ENCODE results near the gene LYRM4.

LYRM4 gene

DNA sequence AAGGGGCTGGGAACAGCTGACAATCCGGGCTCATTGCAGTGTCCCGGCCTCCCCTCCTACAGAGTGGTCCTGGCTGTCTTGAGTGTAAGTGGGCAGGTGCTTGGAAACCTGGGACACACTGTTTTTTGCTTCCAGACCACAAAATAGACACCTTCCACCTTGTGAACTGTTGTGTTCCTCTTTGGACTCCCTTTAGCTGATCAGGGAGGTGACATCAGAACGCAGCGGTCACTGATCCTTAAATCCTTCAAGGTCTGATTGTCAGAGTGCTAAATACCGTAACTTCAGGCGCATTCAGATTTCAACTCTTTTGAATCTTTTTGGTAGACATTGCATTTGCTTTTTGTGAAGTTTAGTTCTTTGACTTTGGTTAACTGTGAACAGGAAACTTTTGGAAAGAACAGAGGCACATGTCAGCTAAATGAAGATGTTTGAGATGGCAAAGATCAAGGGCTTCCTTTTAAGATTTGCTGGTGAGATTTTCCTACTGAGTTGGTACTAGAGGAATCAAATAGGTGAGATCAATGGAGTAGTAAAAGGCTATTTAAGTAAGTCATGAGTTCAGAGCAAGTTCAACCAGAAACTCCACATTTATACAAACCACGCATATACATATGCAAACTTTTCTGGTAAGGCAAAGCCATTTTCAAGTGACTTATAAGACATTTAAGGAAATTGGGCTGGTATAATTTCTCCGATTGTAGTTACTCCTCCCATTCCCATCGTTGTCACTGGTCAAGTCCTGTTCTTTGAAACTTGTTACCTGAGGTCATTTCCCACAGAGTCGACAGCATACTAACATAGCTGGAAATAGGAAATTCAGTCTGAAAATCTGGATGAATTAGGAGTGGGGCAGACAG lies 169.3 kb downstream of the LYRM4 start:
- DNase-seq: no peak

DNA sequence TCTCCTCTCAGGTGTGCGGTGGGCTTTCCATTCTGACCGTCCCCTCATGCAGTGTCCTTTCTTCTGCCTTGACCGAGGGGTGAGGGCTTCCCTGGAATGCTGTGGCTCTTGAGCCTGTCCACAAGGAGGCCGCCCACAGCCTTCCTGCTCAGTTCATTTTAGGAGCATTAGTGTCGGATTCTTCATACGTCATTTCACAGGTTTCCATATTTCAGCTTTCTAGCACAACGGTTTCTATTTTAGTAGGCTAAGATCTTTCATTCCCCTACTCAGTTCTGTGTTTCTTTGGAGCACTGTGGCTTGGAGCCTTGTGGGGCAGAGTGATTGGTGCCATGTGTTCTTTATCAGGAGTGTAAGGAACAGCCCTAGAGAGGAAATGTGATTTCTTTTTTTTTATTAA lies 170.1 kb downstream of the LYRM4 start:
- no peak for DNase-seq

DNA sequence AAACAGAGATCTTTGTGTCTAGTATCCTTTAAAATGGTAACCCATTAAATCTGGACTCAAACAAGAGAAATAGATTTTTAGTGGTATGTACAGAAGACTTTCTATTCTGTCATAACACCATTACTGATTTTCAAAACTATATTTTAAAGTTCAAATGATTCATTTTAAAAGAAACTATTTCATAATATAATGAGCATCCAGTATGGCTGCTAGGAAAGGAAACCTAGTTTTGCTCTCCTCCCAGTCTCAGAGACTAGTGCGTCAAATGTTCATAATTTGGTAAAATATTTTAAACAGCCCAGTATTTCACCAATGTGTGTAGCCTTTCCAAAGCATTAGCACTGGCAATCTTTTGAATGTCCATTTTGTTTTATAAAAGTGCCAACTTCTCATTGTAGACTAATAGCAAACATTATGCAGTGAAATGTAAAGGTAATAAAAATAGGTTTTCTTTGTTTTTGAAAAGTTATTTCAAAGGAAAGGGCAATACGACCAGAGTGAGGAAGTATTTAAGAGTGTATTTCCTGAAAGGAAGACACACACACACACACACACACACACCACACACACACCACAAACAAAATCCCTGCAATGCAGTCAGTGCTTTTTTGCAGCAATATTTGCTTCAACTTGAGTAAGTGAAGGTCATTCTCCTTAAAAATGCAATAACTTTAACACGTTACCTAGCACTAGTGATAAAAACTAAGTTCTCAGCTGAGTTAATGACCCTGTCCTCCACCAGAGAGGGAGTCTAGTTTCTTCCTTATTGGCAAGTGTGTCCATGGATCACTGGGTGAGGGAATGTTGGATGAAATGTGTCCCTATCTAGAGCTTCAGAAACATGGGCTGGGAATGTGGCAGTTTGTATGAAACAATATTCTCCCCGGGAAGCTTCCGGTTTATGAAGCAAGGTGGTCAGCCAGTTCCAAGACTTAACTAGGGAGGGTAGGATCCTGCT lies 171.0 kb downstream of the LYRM4 start:
- DNase-seq: no peak

DNA sequence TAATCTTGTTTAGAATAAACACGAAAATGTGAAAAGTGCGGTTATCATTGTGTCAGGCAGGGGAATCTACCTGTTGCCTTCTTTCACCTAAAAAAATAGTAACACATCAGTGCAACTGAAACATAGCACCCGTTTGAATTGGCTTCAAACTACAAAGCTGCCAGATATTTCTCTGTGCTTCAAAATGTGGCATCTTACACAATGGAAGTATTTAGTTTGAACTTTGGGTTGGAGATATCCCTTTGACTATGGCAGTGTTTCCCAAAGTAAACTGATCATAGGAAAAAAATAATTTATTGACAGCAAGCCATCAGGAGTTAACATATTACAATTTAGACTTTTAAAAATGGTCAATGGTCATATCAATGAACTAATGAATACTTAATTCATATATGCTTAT lies 172.0 kb downstream of the LYRM4 start:
- DNase-seq: no peak

DNA sequence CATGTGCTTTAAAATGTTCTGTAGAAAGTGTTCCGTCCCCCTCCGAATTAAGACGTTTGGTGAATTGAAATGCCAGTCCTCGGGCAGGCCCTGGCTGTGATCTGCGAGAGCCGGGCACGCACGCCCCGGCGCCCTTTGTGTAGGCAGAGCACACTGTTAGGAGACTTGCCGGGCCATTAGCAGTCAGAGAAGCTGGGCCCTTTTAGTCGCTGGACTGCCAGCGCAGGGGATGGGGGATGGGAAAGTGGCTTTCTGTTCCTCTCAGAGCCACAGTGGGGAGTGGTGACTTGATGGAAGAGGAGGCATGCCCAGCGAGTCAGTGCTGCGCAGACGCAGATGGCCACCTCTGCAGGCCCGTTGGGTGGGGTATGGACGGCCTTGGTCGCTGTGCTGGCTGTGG lies 173.4 kb downstream of the LYRM4 start:
- no peak for DNase-seq

DNA sequence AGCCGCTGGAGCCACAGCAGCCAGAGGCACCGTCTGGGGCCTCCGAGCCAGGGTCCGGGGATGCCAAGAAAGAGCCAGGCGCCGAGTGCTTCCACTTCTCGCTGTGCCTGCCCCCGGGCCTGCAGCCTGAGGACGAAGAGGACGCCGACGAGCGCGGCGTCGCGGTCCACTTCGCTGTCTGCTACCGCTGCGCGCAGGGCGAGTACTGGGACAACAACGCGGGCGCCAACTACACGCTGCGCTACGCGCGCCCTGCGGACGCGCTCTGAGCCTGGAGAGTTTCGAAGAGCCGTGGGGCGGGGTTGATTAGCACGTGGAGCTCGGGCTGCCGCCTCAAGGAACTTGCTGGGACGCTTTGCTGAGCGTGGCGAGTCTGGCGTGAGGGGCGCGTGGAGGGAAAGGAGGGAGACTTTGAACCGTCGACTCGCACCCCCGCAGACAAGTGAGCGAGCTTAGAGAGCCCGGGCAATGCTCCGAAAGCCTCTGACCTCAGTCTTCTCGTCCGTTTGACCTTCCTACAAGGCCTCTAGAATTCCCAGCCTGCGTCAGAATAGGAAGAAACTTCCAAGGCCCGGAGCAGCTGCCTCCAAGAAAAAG lies 174.4 kb downstream of the LYRM4 start:
- no peak for DNase-seq

DNA sequence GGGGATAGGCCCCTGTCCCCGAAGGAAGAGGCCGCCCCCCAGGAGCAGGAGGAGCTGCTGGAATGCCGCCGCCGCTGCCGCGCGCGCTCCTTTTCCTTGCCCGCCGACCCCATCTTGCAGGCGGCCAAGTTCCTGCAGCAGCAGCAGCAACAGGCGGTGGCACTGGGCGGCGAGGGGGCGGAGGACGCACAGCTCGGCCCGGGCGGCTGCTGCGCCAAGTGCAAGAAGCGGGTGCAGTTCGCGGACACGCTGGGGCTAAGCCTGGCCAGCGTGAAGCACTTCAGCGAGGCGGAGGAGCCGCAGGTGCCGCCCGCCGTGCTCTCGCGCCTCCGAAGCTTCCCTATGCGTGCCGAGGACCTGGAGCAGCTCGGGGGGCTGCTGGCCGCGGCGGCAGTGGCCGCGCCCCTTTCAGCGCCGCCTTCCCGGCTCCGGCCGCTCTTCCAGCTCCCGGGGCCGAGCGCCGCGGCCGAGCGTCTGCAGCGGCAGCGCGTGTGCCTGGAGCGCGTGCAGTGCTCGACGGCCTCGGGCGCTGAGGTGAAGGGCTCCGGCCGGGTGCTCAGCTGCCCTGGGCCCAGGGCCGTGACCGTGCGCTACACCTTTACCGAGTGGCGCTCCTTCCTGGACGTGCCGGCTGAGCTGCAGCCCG lies 175.0 kb downstream of the LYRM4 start:
- DNase-seq: peak; percentile 47

DNA sequence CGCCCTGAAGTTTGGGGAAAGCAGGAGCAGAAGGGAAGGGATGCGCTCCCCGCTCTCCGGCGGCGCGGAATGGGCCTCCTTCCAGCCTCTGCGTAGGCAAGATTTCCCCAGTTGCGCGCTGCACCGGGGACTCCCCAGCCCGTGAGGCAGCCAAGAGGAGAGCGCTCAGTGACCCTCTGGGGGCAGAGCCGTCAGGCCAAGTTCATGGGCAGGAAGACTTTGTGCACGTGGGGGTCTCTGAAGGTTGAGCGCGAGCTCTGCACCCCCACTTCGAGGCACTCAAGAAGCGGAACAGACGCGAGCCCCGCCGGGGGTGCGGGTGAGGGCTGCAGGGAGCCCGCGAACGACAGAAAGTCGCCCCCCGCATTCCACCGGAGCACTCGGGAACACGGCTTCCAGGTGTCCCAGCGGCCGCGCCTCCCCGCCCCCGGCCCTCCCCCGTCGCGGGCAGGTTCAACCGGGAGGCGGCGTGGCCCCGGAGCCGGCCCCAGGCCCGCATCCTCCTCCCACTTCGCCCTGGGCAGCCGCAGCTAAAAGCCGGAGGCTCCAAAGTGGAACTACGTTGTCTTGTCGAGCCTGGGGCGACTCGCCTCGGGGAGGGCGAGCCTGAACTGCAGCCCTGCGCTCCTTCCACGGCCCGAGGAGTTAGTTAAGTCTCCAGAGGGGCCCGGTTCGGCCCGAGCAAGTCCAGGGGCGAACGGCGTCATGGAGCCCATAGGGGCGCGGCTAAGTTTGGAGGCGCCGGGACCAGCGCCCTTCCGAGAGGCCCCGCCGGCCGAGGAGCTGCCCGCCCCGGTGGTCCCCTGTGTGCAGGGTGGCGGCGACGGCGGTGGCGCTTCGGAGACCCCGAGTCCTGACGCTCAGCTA lies 175.7 kb downstream of the LYRM4 start, which contains the start of gene PPP1R3G:
PPP1R3G (plus strand) TSS at position 561 of the 867 bp plus-strand sequence; CDS start at position 706, 145 bp downstream.
- peak; percentile 13 for DNase-seq

DNA sequence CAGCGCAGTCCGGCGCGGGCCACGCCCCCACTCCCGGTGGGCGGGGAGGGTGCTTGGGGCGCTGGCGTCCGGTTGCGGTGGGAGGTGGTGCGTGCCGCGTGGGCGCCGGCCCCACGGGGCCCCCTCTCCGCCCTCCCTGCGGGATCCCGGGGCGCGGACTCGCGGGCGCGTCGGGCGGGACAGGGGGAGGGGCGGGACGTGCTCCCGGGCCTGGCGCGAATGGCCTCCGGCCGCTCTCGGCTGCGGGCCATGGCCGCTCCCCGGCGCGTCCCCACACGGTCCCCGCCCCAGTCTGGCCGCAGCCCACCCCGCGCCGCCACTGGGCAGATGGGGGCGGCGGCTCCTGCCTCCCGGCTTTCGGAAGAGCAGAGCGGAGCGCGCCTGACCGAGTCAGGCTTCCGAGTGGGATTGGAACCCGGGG lies 176.4 kb downstream of the LYRM4 start:
- no peak for DNase-seq

DNA sequence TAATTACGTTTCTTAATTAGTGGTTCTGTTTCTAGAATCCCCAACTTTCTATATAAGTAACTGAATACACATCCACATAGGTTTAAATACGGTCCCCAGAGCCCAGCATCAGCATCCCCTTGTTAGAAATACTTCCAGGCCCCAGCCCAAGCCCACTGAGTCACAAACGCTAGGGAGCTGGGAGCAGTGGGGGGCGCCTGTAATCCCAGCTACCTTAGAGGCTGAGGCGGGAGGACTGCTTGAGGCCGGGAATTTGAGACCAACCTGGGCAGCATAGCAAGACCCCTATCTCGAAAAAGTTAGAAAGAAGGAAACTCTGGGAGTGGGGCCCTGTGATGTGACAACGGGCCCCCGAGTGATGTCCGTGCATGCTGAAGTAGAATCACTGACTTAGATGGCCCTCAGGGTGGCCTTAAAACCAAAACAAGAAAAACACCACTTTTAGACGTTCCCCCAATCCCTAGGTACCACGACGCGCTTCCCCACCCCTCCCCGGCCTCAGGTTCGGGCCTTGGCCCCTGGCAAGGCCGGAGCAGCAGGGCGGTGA lies 176.9 kb downstream of the LYRM4 start:
- no peak for DNase-seq

DNA sequence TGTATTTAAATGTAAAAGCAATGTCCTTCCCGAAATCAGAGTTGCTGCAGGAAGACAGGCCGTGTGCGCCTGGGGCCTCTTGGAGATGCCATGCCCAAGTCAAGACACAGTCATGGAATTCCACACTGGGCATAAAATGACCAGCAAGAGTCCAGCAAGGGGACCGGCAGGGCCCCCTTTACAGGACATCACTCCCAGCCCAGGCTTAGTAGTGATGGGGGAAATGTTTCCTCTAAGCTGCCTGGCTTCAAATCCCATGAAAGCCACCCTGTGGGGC lies 177.5 kb downstream of the LYRM4 start:
- DNase-seq: no peak

DNA sequence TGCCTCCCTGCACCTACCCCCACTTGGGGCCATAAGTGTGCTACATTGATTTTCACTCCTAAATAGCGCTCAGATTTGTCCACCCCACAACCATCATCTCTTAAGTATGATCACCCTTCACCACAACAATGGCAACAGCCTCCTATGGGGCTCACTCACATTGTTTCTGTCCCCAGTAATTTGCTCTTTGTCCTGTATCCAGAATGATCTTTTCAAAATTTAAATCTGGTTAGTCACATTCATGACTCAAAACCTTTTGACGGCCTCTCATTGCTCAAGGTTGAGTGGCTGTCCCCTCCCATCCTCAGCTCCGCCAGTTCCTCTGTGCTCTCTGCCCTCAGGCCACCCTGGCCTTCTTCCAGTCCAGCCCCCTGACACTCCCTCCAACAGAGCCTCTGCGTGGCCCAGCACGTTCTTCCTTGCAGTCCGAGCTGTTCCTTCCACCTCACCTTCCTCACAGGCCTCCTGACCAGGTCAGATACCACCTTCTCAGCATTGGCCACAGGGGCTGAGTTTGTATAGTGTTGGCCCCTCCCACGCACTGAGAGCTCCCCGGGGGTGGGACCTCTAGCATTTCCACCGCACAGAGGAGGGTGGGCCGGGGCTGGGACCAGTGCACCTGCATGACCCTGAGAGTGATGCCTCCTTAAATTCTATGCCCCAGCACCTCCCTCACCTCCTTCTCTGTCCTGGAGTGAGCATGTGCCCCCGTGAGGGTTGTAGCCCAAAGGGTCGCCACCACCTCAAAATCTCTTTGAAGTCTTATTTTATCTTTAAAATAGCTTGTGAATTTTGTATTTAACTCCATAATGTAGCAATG lies 178.1 kb downstream of the LYRM4 start:
- DNase-seq: no peak

DNA sequence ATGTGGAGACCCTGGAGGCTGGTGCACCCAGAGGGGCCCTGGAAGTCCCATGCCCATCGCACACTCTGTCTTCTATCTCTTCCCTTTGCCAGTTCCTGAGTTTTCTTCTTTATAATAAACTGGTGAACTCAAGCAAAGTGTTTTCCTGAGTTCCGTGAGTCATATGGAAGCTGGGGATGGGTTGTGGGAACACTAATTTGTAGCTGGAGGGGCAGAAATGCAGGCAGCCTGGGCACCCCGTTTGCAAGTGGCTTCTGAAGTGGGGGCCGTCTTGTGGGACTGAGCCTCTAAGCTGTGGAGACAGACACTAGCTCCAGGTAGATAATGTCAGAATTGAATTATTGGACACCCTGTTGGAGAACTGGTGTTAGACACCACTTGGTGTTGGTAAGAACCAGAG lies 178.8 kb downstream of the LYRM4 start:
- DNase-seq: no peak

DNA sequence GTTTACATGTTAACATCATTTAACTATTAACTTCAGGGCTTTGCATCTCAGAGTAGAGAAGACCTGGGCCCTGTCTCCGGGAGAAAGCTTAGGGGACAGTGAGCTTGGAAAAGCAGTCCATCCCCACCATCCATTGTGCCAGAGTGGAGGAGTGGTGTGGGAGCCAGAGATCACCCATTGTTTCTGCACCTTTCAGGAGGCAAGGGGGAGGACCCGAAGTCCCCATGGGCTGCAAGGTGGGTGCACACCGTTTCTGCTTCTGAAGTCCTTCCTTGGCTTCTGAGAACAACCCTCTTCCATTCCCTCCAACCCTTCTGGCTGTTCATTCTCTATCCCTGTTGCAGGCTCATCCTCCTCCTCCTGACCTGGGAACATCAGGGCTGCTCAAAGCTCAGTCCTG lies 179.6 kb downstream of the LYRM4 start:
- no peak for DNase-seq

DNA sequence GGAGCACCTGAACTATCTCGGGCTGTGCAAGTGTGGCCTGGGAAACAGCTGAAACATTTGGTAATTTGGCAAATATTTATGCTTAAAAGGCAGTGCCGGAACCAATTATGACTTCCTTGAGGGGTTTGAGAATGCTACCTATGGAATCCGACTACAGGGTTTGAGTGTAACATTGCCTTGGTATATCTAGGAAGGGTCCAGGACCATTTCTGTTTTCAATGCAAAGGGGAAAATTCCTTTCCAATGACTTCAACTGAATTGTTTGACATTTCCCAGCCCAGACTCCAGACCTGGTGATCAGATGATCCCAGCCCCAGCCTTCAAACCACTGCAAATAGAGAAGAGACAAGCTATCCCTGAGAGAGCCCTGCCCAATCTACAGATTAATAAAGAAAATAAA lies 180.2 kb downstream of the LYRM4 start:
- DNase-seq: no peak

DNA sequence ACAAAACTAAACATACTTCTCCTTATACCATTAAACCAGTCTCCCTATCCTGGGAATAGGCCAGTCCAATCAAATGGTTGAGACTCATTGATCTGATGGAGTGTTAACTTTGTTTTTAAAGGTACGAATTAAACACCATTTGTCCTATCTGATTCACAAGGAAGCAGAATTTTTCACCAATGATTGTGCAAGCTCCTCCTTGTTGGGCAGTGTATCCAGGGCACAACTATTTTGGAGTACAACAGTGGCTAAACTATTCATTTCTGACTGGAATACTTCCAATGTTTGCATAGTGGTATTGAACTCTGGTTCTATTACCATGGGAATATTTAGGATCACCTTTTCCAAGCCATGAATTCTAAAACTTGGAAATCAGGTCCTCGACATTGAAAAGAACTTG lies 181.1 kb downstream of the LYRM4 start:
- no peak for DNase-seq

DNA sequence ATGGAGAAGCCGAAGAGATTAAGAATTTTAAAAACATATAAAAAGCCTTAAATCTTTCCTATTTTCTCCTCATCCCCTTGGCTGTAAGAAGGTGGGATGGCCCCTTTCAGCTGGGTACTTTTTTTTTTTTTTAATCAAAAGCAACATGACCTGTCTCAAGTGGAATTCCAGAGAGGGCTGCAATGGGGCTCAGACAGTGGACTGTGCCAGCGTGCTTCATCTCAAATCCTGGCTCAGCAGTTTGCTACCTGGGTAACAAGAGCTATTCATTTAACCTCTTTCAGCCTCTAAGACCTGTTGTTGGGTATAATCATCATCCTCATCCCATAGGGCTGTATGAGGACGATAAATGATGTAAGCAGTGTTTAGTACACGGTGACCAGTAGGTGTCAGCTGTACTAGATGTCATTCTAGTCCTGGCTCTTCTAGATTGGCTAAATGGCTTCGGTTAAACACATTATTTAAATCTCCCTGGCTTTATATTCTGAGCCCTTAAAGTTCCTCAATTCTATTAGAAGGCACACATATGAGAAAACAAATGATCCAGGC lies 182.6 kb downstream of the LYRM4 start:
- DNase-seq: no peak

DNA sequence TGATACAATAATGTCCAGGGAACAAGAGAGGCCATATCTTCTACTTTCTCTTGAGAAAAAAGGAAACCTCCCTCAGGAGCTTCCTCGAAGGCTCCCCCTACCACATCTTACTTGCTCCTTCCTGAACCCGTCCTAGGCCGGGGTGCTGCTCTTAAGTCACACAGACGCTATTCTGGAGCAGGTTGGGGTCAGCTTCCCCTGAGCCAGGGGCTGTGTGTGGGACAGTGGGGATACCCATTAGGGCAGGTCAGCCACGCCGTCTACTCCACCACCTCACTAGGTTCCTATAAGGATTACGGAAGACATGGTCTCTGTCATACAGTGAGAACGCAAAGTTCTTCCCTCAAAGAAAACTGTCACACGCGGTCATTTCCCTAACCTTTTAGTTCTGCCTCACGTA lies 183.8 kb downstream of the LYRM4 start:
- no peak for DNase-seq

DNA sequence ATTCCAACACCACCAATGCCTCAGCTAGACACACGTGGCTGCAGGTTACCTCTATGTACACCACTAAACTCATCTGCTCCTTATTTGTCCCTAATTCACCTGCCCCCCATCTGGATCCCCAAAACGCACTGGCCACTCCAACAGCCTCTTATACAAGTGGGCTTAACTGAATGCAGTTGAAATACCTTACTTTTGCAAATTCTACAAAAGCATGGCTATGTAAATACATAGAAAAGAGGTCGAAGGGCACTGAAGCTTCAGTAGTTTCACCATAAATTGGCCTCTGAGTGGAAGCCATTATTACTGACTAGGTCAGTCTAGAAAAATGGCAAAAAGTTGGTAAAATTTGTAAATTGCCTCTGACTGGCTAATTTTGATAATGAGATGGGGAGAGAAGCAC lies 186.8 kb downstream of the LYRM4 start:
- DNase-seq: no peak

DNA sequence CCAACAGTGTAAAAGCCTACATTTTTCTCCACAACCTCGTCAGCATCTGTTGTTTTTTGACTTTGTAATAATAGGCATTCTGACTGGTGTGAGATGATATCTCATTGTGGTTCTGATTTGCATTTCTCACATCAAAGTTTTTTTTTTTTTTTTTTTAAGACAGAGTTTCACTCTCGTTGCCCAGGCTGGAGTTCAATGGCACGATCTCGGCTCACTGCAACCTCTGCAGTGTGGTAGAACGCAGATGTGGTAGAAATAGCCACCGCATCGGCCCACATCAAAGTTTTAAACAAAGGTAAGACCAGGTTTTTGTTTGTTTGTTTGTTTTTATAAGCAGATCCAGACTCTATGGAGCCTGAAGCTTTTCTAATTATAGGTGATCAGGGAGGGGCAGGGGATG lies 188.3 kb downstream of the LYRM4 start:
- no peak for DNase-seq

DNA sequence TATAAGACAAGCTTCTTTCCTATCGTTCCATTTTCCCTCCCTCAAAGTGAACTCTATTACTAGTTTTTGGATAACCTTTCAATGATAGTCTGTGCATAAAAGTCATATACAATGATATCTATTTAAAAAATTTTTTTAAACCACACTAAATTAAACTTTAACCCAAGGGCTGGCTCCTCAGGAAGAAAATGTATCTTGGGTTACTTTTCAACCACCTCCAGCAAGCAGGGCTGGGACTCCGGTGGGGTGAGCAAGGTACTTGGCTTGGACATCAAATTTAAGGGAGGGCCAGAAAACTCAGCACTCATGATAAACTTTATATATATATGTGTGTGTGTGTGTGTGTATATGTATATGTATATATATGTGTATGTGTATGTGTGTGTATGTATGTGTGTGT lies 189.5 kb downstream of the LYRM4 start:
- no peak for DNase-seq
